Neural crest cell (in vitro differentiated cells): ENCODE measurements around the gene NSL1. TPM values are rescaled to one million over a fixed set of nuclear protein-coding genes. Genes with fewer than 3 reads are reported as not detected.
"Not testable (repeated sequence)": the region's sequence is repeated elsewhere in the genome, so short reads cannot be mapped to it uniquely, and the experiment has no call there.

Experiments
- DNase-seq: peaks from one replicate; pipeline ENCODE4 v3.0.0; 2021; ENCODE audit warnings: low read depth, mixed read lengths, low spot score
- H3K27ac Mint-ChIP-seq: one replicate; pipeline ENCODE4 v1.8.0; 2021; ENCODE audit warnings: mild to moderate bottlenecking, mixed read lengths; ENCODE audit not compliant: unreplicated experiment
- H3K27me3 Mint-ChIP-seq: 2 replicates; pipeline ENCODE4 v1.8.0; 2021; ENCODE audit warnings: low read depth, mild to moderate bottlenecking, mixed read lengths
- H3K36me3 Mint-ChIP-seq: 2 replicates; pipeline ENCODE4 v1.8.0; 2021; ENCODE audit warnings: low read depth, mild to moderate bottlenecking, mixed read lengths
- H3K4me1 Mint-ChIP-seq: 2 replicates; pipeline ENCODE4 v1.8.0; 2021; ENCODE audit warnings: mixed read lengths
- H3K4me3 Mint-ChIP-seq: one replicate; pipeline ENCODE4 v1.8.0; 2021; ENCODE audit warnings: mild to moderate bottlenecking, mixed read lengths
- H3K9me3 Mint-ChIP-seq: 2 replicates; pipeline ENCODE4 v1.8.0; 2021; ENCODE audit warnings: mixed read lengths
- CTCF ChIP-seq: fragments of 200-600 bp; sonication (generic); conservative IDR thresholded peaks from 2 replicates; pipeline ENCODE4 v1.5.0; 2021; ENCODE audit warnings: antibody characterized with exemption, mild to moderate bottlenecking
- total RNA-seq: library from RNA; stranded (reverse); gene quantifications from 2 replicates; pipeline ENCODE4 v1.2.1, GENCODE V29; 2021

The NSL1 gene
- total RNA-seq, 1 donor from 2014 or later, result 63.0 TPM

- no peak for DNase-seq
- Mint-ChIP-seq H3K4me3 (no peak overlapping the region), H3K27me3 (no peaks in the 10 kb centered on the region), H3K9me3 (peaks cover 11% of the 10 kb centered on the region), H3K36me3 (peaks cover 62% of the 10 kb centered on the region), H3K4me1 (no peaks in the 10 kb centered on the region), H3K27ac (no peak overlapping the region)
- no peak for TF ChIP-seq CTCF
Observed at GRCh38 chr1:212774584-212774983, 17.0 kb downstream of the NSL1 start.

GRCh38 chr1:212773011-212773410 lies 18.6 kb downstream of the NSL1 start:
- H3K4me1 Mint-ChIP-seq, result no peaks in the 10 kb centered on the region
- H3K36me3 Mint-ChIP-seq, result peaks cover 73% of the 10 kb centered on the region
- TF ChIP-seq CTCF, result no peak
- H3K27me3 Mint-ChIP-seq, result no peaks in the 10 kb centered on the region
- no peak overlapping the region for H3K4me3 Mint-ChIP-seq
- no peak overlapping the region for H3K27ac Mint-ChIP-seq
- DNase-seq, result no peak
- peaks cover 18% of the 10 kb centered on the region for H3K9me3 Mint-ChIP-seq

- no peak overlapping the region for H3K4me3 Mint-ChIP-seq
- peaks cover 26% of the 10 kb centered on the region for H3K9me3 Mint-ChIP-seq
- H3K36me3 Mint-ChIP-seq, result peaks cover 76% of the 10 kb centered on the region
Observed at GRCh38 chr1:212771341-212771740, 20.2 kb downstream of the NSL1 start.

DNA sequence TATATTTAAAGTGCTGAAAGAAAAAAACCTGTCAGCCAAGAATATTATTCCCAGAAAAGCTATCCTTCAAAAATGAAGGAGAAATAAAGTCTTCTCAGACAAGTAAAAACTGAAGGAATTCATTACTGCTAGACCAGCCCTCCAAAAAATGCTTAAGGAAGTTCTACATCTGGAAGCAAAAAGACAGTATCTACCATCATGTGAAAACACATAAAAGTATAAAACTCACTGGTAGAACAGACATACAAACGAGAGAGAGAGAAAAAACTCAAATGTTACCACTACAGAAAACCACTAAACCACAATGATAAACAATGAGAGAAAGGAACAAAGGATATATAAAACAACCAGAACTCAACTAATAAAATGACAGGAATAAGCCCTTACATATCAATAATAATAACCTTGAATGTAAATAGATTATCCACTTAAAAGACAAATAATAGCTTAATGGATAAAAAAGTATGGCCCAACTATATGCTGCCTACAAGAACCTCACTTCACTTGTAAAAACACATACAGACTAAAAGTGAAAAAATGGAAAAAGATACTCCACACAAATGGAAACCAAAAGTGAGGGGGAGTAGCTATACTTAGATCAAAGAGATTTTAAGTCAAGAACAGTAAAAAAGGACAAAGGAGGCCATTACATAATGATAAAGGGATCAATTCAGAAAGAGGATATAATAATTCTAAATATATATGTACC lies 22.0 kb downstream of the NSL1 start:
- Mint-ChIP-seq H3K9me3 (peaks cover 26% of the 10 kb centered on the region), H3K36me3 (peaks cover 78% of the 10 kb centered on the region), H3K27ac (no peak overlapping the region)

More at GRCh38 chr1:212771341-212771740, 20.2 kb downstream of the NSL1 start:
- Mint-ChIP-seq H3K27ac (no peak overlapping the region), H3K4me1 (no peaks in the 10 kb centered on the region), H3K27me3 (no peaks in the 10 kb centered on the region)
- DNase-seq, result no peak
- no peak for TF ChIP-seq CTCF

GRCh38 chr1:212766825-212767224 lies 24.8 kb downstream of the NSL1 start:
- H3K36me3 Mint-ChIP-seq, result peaks cover 68% of the 10 kb centered on the region
- H3K4me3 Mint-ChIP-seq, H3K4me1 Mint-ChIP-seq, H3K27ac Mint-ChIP-seq, DNase-seq, H3K27me3 Mint-ChIP-seq: not testable (repeated sequence)
- peaks cover 26% of the 10 kb centered on the region for H3K9me3 Mint-ChIP-seq

More for the DNA sequence above, 22.0 kb downstream of the NSL1 start:
- TF ChIP-seq CTCF, result no peak
- DNase-seq, result no peak
- Mint-ChIP-seq H3K4me3 (no peak overlapping the region), H3K27me3 (no peaks in the 10 kb centered on the region), H3K4me1 (no peaks in the 10 kb centered on the region)

GRCh38 chr1:212764718-212765281 lies 26.8 kb downstream of the NSL1 start:
- not testable (repeated sequence) for H3K4me1 Mint-ChIP-seq, DNase-seq, H3K27ac Mint-ChIP-seq, H3K4me3 Mint-ChIP-seq, H3K27me3 Mint-ChIP-seq
- Mint-ChIP-seq H3K9me3 (peaks cover 19% of the 10 kb centered on the region), H3K36me3 (peaks cover 55% of the 10 kb centered on the region)
